Muscle of arm (tissue), 14 donors: ENCODE data around the gene POLD2. TPM values are rescaled to one million over a fixed set of nuclear protein-coding genes. Genes with fewer than 3 reads are reported as not detected.
A peak's percentile ranks its signal among the peaks of the same experiment; 100 is the strongest.
"Not testable (repeated sequence)": the region's sequence is repeated elsewhere in the genome, so short reads cannot be mapped to it uniquely, and the experiment has no call there.

Experiments
- DNase-seq: peaks from one replicate; pipeline ENCODE4 v3.0.0-alpha.2; 2013
- long read RNA-seq, 11 donors: transcript quantifications; one replicate each; lab custom pipeline, GENCODE V29; 2026
- polyA plus RNA-seq, 12 donors: library from polyadenylated mRNA; unstranded; fragments of 120-200 nt; gene quantifications; one replicate each; pipeline ENCODE4 v1.2.1, GENCODE V29; 2013; ENCODE audit not compliant: insufficient read length in 12 of 12

Gene POLD2
- 100 to 1,000 TPM in 1 of 12 donors, 10 to 100 TPM in 10, not detected in 1; 64.4 to 126 (median 78.2) TPM for polyA plus RNA-seq
- long read RNA-seq, donor 1, transcript POLD2-218 (11 exons, 1,619 nt), result major isoform, 11 of 23 reads
- long read RNA-seq, donor 1, partial matches to known transcripts, result 5 of 23 reads
- long read RNA-seq, donor 1, other reads (novel, unspliced or antisense), result 0 of 23 reads
- long read RNA-seq, donor 2, transcript POLD2-218 (11 exons, 1,619 nt), result major isoform, 31 of 55 reads
- long read RNA-seq, donor 2, partial matches to known transcripts, result 20 of 55 reads
- long read RNA-seq, donor 2, other reads (novel, unspliced or antisense), result 0 of 55 reads
- long read RNA-seq, donor 3, transcript POLD2-218 (11 exons, 1,619 nt), result major isoform, 7 of 15 reads
- long read RNA-seq, donor 3, partial matches to known transcripts, result 7 of 15 reads
- long read RNA-seq, donor 3, other reads (novel, unspliced or antisense), result 0 of 15 reads
- long read RNA-seq, donor 4, partial matches to known transcripts, result 0 of 5 reads
- long read RNA-seq, donor 4, other reads (novel, unspliced or antisense), result 0 of 5 reads
- long read RNA-seq, donor 5, transcript POLD2-218 (11 exons, 1,619 nt), result major isoform, 28 of 48 reads
- long read RNA-seq, donor 5, transcript POLD2-207 (11 exons, 1,659 nt), result minor isoform, 5 of 48 reads
- long read RNA-seq, donor 5, partial matches to known transcripts, result 12 of 48 reads
- long read RNA-seq, donor 5, other reads (novel, unspliced or antisense), result 0 of 48 reads
- long read RNA-seq, donor 6, transcript POLD2-218 (11 exons, 1,619 nt), result major isoform, 5 of 8 reads
- long read RNA-seq, donor 6, partial matches to known transcripts, result 0 of 8 reads
- long read RNA-seq, donor 6, other reads (novel, unspliced or antisense), result 0 of 8 reads
- long read RNA-seq, donor 7, transcript POLD2-218 (11 exons, 1,619 nt), result major isoform, 8 of 12 reads
- long read RNA-seq, donor 7, partial matches to known transcripts, result 0 of 12 reads
- long read RNA-seq, donor 7, other reads (novel, unspliced or antisense), result 0 of 12 reads
- long read RNA-seq, donor 8, transcript POLD2-218 (11 exons, 1,619 nt), result major isoform, 23 of 29 reads
- long read RNA-seq, donor 8, partial matches to known transcripts, result 0 of 29 reads
- long read RNA-seq, donor 8, other reads (novel, unspliced or antisense), result 0 of 29 reads
- long read RNA-seq, donor 9, transcript POLD2-218 (11 exons, 1,619 nt), result major isoform, 6 of 7 reads
- long read RNA-seq, donor 9, partial matches to known transcripts, result 0 of 7 reads
- long read RNA-seq, donor 9, other reads (novel, unspliced or antisense), result 0 of 7 reads
- long read RNA-seq, donor 10, transcript POLD2-218 (11 exons, 1,619 nt), result major isoform, 16 of 26 reads
- long read RNA-seq, donor 10, partial matches to known transcripts, result 7 of 26 reads
- long read RNA-seq, donor 10, other reads (novel, unspliced or antisense), result 0 of 26 reads
- long read RNA-seq, donor 11, transcript POLD2-218 (11 exons, 1,619 nt), result major isoform, 23 of 44 reads
- long read RNA-seq, donor 11, partial matches to known transcripts, result 16 of 44 reads
- long read RNA-seq, donor 11, other reads (novel, unspliced or antisense), result 0 of 44 reads

DNA sequence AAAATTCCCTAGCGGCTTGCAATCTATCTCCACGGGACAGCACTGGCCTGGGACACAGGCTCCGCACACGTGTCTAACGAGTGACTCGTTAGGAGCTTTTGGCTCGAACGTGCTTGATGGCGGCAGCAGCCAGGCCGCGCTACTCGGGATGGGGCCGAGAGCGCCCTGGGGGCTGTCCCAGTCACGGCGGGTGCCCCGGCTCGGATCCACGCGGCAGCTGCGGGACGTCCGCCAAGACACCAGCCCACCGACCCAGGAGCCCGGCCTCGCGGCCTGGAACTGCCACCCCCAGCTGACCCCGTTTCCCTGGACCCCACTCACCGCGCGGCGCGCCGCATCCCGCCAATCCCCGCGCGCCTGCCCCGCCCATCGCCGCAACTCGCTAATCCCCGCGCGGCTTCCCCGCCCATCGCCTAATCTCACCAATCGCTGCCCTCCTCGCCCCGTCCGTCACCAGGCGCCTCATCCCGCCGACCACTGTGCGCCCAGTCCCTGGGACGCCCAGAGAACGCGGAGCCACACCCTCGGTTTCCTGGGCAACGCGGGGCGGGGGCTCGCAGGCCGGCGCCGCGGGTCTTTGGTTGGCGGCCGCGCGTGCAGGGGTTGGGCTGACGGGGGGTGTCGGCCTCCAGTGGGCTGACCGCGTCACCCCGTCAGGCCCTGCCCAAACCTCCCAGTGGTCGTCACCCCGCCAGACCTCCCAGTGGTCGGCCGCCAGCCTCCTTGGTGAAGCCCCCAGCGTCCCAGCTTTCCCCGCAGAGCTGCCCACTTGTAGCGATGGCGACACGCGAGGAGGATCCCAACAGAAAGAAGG, at the start of gene POLD2:
Gene POLD2, minus strand, starts transcription at position 359 of the 814 bp plus-strand sequence. CDS start 1,495 bp downstream, outside the sequence.
- peak; percentile 98 for DNase-seq

DNA sequence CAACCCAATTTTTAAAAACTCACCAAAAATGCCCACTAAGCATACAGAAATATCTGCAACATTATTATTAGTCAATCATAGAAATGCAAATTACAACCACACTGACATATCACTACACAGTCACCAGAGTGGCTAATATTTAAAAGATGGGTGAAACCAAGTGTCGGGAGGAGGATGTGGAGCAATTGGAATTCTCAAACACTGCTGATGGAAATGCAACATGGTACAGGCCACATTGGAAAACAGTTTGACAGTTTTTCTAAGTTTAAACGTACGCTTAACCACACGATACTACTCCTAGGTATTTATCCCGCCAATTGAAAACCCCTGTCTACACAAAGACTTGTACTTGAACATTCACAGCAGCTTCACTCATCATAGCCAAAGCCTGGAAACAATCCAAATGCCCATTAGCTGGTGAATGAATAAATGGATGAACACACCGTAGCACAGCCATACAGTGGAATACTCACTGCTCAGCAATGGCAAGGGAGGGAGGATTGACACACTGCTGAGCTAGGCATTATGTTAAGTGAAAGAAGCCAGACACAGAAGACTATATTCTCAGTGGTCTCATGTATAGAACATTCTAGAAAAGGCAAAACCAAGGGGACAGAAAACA, 49.6 kb upstream of the POLD2 start:
- no peak for DNase-seq

GRCh38 chr7:44172352-44172751, 49.0 kb upstream of the POLD2 start:
- DNase-seq, result no peak

DNA sequence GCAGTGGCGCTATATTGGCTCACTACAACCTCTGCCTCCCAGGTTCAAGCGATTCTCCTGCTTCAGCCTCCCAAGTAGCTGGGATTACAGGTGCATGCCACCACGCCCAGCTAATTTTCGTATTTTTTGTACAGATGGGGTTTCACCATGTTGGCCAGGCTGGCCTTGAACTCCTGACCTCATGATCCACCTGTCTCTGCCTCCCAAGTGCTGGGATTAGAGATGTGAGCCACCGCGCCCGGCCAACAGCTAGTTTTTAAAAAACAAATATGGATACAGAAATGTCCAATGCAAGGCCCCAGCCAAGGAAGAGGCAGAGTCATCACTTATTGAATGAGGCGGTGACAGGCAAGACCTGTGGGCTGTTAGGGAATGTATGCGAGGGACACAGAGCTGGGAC, 48.6 kb upstream of the POLD2 start:
- not testable (repeated sequence) for DNase-seq

- no peak for DNase-seq
These were observed 44.6 kb upstream of the POLD2 start for GRCh38 chr7:44167920-44168319.

GRCh38 chr7:44163591-44163990, 40.2 kb upstream of the POLD2 start:
- DNase-seq, result no peak

DNA sequence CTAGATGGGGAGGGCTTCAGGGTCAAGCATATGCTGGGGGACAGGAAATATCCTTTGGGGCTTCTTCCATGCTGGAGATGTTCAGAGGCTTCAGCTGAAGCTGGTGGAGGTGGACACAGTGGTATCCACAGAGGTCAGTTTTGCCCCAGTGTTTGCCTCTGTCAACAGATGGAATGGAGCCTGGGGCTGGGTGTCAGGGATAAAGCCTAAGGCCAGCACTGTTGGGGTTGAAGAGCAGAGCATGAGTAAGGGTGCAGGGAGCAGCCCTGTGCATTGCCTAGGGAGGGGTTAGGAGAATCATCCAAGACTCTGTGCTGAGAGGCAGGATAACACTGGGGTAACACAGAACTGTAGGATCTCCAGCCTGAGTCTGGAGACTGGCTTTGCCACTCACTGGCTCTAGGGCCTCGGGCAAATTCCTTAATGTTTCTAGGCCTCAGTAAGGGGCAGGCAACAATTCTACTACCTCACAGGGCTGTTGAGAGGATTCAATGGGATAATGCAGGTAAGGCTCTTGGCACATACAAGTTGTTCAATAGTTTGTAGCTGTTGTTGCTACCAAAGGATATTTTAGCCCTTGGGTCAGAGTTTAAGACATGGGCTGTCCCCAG, 39.5 kb upstream of the POLD2 start:
- DNase-seq, result no peak

- DNase-seq, result no peak
These were observed 38.8 kb upstream of the POLD2 start for GRCh38 chr7:44162179-44162578.

DNA sequence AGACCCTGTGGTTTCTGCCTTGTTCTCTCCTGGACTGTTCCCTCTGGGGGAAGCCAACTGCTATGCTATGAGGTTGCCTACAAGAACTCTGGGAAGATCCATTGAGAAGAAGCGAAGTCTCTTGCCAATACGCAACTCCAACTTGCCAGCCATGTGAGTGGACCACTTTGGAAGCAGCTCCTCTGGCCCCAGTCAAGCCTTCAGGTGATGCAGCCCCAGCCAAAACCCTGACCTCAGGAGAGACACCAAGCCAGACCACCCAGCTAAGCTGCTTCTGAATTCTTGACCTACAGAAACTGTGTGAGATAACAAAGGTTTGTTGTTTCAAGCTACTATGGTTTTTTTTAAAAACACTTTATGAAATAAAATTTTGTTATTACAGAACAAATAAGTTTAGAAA, 38.0 kb upstream of the POLD2 start:
- DNase-seq, result no peak

- no peak for DNase-seq
These were observed 36.7 kb upstream of the POLD2 start for GRCh38 chr7:44159824-44160630.

DNA sequence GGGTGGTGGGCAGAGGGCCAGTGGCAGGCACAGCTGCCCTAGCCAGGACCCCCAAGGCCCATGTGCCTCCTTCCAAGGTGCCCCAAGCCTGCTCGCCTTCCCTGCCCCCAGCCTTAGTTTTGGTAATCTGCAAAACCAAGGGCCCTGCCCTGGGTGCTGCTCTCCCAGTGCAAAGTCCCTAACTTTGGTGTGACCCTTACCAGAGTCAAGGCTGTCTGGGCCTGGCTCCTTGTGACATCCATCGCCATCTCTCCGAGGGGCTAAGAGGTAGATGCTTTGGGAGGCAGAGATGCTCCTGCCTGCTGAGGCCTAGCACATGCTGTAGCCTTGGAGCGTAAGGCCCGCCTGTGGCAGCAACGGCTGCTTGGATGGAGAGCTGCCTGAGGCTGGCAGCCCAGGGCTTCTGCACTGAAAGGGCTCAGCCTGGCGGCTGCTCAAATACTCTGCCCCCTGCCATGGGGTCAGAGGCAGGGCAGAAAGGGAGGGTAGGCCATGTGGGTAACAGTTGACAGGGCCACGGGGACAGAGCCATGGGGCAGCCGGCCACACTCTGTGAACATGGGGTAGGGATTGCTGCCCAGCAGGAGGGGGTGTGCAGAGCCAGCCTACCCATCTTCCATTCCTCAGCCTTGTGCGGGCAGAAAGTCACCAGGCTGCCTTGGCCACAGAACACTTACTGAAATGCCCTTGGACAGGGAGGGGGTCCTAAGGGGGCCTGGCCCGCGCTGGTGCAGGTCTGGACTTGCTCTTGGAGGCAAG, 35.7 kb upstream of the POLD2 start:
- DNase-seq, result no peak

- no peak for DNase-seq
These were observed 34.9 kb upstream of the POLD2 start for GRCh38 chr7:44158096-44158872.

DNA sequence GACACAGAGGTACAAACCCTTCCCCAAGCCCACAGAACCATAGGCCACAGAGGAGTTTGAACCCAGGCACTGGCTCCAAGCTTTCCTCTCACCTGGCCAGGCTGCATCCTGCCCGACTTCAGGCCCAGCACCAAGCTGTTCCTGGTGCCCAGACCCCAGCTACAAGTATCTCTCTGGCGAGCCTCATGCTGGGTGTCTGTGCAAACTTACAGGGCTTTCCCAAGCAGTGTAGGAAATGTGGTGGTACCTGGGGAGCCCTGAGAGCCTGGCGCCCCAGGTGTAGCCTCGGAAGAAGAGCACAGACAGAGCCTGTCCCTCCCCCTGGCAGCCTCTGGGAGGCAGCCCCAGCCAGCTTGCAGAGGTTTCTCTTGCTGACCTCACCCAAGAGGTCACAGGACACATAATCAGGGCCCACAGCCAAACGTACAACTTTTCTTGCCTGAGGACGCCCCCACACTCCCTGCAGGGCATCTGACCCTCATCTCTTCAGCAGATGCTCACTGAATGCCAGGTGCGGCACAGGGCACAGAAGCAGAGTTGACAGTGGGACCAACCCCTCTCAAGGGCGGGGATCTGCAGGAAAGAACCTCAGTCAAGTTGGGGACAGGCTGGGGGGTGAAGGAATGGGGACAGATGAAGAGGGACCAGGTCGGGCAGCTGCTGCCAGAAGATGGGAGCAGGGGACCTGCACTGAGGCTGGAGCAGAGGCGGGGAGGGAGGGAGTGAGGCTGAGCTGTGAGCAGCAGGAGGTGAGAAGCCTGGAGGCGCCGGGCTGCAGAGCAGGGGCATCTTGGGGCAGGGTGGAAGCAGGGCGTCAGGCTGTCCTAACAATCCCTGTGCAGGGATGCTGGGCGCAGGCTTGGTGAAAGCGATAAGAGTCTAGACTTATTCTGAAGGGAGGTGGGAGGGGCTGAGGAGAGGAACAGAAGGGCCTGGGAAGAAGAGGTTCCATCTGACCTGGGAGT, 34.0 kb upstream of the POLD2 start:
- no peak for DNase-seq

- DNase-seq, result no peak
These were observed 33.2 kb upstream of the POLD2 start for GRCh38 chr7:44156453-44157010.
